ENCODE results near the gene TMPRSS9. TPM values are rescaled to one million over a fixed set of nuclear protein-coding genes. Genes with fewer than 3 reads are reported as not detected.
A peak's percentile ranks its signal among the peaks of the same experiment; 100 is the strongest.

Gene TMPRSS9
- total and polyA plus RNA-seq, 2 of the 13 experiments (the other 11 are each of a cell fraction or from before 2014, with no cell fraction given) = 2.5 to 5.2 TPM

DNA sequence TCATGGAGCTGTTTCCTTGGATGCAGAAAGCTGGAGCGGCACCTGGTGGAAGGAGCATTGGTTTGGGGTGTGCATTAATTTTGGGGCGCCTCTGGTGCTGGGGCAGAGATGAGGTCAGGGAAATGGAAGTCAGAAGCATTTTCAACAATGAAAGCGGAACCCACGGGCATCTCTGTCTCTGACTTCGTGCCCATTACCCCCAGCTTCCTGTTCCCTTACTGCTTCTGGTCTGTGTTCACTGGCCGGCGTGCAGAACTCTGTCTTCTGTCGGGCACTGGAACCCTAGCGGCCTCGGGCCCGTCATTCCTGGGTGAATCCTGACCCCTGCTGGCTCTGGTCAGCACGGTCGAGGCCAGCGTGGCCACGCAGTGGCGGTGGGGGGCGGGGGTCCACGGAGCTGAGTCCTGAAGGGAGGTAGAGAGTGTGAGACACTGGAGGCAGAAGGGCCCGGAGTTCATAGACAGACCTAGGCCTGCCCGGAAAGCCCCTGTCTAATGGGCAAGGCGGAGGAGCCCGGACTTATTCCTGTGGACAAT lies 44.2 kb upstream of the TMPRSS9 start (continued):
- TF ChIP-seq, protein P1, sequence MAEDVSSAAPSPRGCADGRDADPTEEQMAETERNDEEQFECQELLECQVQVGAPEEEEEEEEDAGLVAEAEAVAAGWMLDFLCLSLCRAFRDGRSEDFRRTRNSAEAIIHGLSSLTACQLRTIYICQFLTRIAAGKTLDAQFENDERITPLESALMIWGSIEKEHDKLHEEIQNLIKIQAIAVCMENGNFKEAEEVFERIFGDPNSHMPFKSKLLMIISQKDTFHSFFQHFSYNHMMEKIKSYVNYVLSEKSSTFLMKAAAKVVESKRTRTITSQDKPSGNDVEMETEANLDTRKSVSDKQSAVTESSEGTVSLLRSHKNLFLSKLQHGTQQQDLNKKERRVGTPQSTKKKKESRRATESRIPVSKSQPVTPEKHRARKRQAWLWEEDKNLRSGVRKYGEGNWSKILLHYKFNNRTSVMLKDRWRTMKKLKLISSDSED (CRISPR knock-in tag; IDR thresholded peaks at IDR 0.05) = no peak
- TF ChIP-seq, protein P2, sequence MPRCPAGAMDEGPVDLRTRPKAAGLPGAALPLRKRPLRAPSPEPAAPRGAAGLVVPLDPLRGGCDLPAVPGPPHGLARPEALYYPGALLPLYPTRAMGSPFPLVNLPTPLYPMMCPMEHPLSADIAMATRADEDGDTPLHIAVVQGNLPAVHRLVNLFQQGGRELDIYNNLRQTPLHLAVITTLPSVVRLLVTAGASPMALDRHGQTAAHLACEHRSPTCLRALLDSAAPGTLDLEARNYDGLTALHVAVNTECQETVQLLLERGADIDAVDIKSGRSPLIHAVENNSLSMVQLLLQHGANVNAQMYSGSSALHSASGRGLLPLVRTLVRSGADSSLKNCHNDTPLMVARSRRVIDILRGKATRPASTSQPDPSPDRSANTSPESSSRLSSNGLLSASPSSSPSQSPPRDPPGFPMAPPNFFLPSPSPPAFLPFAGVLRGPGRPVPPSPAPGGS (CRISPR knock-in tag; IDR thresholded peaks at IDR 0.05) = peak; percentile 41
- peak; percentile 56; the same call in 1 of the 2 replicates for TF ChIP-seq NR2C2 (CRISPR knock-in tag; IDR thresholded peaks at IDR 0.05; ENCODE audit: borderline replicate concordance)
- peak; percentile 63 for TF ChIP-seq GATAD2A (CRISPR knock-in tag; IDR thresholded peaks at IDR 0.05)
- no peak for TF ChIP-seq ZNF17 (CRISPR knock-in tag; IDR thresholded peaks at IDR 0.05)
- TF ChIP-seq ZMYM4 (CRISPR knock-in tag; IDR thresholded peaks at IDR 0.05) = peak; percentile 74; the same call in 1 of the 2 replicates
- no peak for TF ChIP-seq MBD4 (IDR thresholded peaks at IDR 0.05; ENCODE audit: borderline replicate concordance, low read length)
- TF ChIP-seq SALL2 (CRISPR knock-in tag; IDR thresholded peaks at IDR 0.05) = no peak
- peak; percentile 45; the same call in 1 of the 2 replicates for TF ChIP-seq ZNF772 (CRISPR knock-in tag; IDR thresholded peaks at IDR 0.05)
- TF ChIP-seq ZNF644 (CRISPR knock-in tag; IDR thresholded peaks at IDR 0.05; ENCODE audit: low read depth) = 0 out of 2 replicates have a peak, but pooled peaks have one; percentile 27
- TF ChIP-seq THAP11 (CRISPR knock-in tag; IDR thresholded peaks at IDR 0.05) = peak; percentile 34; the same call in 1 of the 2 replicates
- TF ChIP-seq, protein P3, sequence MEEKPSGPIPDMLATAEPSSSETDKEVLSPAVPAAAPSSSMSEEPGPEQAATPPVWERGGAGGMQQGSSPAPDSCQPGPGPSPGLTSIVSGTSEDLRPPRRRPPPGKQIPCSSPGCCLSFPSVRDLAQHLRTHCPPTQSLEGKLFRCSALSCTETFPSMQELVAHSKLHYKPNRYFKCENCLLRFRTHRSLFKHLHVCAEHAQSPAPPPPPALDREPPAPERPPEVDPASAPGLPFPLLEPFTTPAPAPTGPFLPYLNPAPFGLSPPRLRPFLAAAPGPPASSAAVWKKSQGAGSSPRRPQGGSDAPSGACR (CRISPR knock-in tag; IDR thresholded peaks at IDR 0.05) = peak; percentile 75; the same call in 1 of the 2 replicates
- TF ChIP-seq GFI1 (CRISPR knock-in tag; IDR thresholded peaks at IDR 0.05; ENCODE audit: borderline replicate concordance) = no peak
- no peak for TF ChIP-seq ZNF253 (CRISPR knock-in tag; IDR thresholded peaks at IDR 0.05; ENCODE audit: borderline replicate concordance)
- TF ChIP-seq XRCC5 (optimal IDR thresholded peaks at IDR 0.05; ENCODE audit: low read length) = peak; percentile 90
- TF ChIP-seq, protein P4, sequence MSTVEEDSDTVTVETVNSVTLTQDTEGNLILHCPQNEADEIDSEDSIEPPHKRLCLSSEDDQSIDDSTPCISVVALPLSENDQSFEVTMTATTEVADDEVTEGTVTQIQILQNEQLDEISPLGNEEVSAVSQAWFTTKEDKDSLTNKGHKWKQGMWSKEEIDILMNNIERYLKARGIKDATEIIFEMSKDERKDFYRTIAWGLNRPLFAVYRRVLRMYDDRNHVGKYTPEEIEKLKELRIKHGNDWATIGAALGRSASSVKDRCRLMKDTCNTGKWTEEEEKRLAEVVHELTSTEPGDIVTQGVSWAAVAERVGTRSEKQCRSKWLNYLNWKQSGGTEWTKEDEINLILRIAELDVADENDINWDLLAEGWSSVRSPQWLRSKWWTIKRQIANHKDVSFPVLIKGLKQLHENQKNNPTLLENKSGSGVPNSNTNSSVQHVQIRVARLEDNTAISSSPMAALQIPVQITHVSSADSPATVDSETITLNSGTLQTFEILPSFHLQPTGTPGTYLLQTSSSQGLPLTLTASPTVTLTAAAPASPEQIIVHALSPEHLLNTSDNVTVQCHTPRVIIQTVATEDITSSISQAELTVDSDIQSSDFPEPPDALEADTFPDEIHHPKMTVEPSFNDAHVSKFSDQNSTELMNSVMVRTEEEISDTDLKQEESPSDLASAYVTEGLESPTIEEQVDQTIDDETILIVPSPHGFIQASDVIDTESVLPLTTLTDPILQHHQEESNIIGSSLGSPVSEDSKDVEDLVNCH (CRISPR knock-in tag; IDR thresholded peaks at IDR 0.05) = no peak
- peak; percentile 33 for TF ChIP-seq SKI (IDR thresholded peaks at IDR 0.05; ENCODE audit: partially characterized antibody)
- TF ChIP-seq ZNF557 (CRISPR knock-in tag; IDR thresholded peaks at IDR 0.05) = no peak
- no peak for TF ChIP-seq KDM4B (CRISPR knock-in tag; IDR thresholded peaks at IDR 0.05)
- TF ChIP-seq CEBPG (CRISPR knock-in tag; IDR thresholded peaks at IDR 0.05) = no peak
- TF ChIP-seq POLR2AphosphoS2 (IDR thresholded peaks at IDR 0.05; ENCODE audit: low read depth, low read length) = no peak
- TF ChIP-seq, protein P5, sequence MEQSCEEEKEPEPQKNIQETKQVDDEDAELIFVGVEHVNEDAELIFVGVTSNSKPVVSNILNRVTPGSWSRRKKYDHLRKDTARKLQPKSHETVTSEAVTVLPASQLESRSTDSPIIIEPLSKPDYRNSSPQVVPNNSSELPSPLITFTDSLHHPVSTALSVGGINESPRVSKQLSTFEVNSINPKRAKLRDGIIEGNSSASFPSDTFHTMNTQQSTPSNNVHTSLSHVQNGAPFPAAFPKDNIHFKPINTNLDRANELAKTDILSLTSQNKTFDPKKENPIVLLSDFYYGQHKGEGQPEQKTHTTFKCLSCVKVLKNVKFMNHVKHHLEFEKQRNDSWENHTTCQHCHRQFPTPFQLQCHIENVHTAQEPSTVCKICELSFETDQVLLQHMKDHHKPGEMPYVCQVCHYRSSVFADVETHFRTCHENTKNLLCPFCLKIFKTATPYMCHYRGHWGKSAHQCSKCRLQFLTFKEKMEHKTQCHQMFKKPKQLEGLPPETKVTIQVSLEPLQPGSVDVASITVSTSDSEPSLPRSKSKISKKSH (CRISPR knock-in tag; IDR thresholded peaks at IDR 0.05; ENCODE audit: borderline replicate concordance) = peak; percentile 6; the same call in 1 of the 2 replicates
- TF ChIP-seq, protein P6, sequence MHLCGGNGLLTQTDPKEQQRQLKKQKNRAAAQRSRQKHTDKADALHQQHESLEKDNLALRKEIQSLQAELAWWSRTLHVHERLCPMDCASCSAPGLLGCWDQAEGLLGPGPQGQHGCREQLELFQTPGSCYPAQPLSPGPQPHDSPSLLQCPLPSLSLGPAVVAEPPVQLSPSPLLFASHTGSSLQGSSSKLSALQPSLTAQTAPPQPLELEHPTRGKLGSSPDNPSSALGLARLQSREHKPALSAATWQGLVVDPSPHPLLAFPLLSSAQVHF (CRISPR knock-in tag; IDR thresholded peaks at IDR 0.05) = no peak
